GM19468 (cell line): ENCODE results near the gene ATAD2B.
"Not testable (repeated sequence)": the region's sequence is repeated elsewhere in the genome, so short reads cannot be mapped to it uniquely, and the experiment has no call there.

Source experiments
- ATAC-seq: cut with Tn5 transposase; IDR thresholded peaks from one replicate; pipeline ENCODE4 v1.9.1; 2021; ENCODE audit warnings: mild to moderate bottlenecking, moderate library complexity, moderate number of reproducible peaks; ENCODE audit not compliant: unreplicated experiment; ENCODE audit errors: extremely low read depth

Gene ATAD2B

DNA sequence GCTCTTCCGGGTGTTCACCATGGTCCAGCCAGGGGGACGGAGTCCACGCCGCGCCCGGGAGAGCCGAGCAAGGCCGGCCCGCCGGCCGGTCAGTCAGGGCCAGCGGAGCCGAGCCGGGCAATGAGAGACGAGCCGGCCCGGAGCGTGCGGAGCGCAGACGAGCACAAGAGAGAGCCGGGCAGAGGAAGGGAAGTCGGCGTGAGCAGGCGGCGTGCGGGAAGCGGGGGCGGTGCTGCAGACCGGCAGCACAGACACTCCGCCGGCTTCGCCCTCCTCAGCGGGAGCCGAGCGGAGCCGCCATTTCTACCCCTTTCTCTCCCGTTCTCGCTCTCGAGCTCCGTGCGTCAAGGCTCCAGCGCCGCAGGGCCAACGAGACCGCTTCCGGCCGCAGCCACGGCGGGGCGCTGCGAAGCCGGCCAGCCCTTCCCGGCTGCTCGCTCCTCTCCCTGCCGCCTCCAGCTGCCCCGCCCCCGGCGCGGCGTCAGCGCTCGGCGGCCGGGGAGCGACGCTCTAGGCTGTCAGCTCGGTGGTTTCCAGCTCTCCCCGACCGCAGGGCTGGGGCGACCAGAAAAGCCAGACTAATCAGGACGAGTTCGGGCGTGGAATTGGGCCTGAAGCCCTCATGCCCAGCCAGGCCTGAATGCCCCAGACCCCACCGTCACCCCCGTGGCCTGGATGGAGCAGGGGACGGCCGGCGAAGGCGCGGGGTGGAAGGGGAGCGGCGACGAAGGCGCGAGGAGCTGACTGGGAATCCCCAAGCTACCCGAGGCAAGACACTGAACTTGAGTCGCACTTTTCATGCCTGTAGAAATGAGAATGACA lies at the start of gene ATAD2B:
ATAD2B (minus strand) TSS at position 374 of the 822 bp plus-strand sequence; CDS start at position 21, 353 bp downstream.
- peak; percentile 80 for ATAC-seq

DNA sequence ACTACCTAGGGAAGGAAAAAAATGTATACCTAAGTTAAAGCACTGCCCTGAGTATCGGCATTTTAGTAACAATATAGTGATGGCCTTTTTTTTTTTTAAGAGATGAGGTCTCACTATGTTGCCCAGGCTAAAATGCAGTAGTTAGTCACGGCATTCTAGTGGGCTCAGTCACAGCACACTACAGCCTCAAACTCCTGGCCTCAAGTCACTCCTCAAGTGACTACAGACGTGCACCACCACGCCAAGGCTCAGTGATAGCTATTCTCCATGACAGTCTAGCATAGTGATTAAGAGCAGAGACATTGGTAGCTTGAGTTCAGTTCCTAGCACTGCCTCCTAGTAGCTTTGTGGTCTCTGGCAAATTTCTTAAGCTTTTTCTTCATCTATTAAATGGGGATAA lies 40.9 kb upstream of the ATAD2B start:
- no peak for ATAC-seq

DNA sequence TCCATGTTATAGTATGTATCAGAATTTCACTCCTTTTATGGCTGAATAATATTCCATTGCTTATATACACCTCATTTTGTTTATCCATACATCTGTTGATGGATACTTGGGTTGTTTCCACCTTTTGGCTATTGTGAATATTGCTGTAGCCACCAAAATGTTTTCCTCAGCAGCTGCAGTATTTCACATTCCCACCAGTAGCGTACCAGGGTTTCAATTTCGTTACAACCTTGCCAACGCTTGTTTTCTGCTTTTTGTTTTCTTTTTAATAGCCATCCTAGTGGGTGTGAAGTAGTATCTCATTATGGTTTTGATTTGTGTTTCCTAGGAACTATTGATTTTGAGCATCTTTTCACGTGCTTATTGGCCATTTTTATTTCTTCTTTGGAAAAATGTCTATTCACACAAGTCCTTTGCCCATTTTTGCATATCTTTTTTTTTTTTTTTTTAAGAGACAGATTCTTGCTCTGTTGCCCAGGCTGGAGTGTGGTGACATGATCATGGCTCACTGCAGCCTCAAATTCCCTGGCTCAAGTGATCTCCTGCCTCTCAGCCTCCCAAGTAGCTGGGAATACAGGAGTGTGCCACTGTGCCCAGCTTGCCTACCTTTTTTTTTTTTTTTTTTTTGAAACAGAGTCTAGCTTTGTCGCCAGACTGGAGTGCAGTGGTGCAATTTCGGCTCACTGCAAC lies 27.5 kb upstream of the ATAD2B start:
- no peak for ATAC-seq

DNA sequence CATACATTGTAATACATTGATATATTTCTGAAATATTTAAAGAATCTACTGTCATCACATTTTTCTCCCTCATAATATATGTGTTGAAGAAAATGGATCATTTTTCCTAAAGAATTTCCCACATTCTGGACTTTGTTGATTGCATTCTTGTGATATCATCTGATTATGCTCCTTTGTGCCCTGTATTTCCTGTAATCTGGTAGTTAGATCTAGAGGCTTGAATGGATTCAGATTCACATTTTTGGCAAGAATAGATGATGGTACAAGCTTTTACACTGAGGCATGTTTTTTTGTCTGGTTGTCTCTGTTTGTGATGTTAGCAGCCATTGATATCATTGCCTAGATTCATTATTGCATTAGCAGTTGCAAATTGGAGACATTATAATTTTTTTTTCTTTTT lies 26.7 kb upstream of the ATAD2B start:
- ATAC-seq = no peak

DNA sequence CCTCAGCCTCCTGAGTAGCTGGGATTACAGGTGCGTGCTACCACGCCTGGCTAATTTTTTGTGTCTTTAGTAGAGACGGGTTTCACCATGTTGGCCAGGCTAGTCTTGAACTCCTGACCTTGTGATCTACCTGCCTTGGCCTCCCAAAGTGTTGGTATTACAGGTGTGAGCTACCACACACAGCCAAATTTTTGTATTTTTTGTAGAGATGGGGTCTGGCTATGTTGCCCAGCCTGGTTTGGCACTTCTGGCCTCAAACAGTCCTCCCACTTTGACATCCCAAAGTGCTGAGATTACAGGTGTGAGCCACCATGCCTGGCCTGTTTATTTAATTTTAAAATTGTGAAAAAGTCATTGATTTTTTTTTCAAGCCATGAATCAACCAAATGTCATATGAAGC lies 25.6 kb upstream of the ATAD2B start:
- not testable (repeated sequence) for ATAC-seq

DNA sequence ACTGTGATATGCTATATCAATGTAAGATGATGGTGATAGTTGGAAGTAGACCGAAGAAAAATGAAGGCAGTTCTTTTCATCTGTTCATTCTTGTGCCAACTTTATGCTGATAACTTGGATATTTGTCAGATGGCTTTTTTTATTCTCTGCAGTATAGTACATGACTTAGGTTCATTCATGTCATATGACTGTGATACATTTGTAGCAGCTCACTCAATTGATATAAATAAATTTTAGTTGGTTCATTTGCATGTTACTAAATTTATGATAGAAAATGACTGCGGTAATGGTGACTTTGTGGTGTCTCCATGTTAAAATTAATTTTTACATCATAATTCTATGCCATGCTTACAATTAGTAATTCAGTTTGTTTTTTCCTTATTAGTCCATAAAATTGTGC lies 20.4 kb upstream of the ATAD2B start:
- ATAC-seq = no peak

DNA sequence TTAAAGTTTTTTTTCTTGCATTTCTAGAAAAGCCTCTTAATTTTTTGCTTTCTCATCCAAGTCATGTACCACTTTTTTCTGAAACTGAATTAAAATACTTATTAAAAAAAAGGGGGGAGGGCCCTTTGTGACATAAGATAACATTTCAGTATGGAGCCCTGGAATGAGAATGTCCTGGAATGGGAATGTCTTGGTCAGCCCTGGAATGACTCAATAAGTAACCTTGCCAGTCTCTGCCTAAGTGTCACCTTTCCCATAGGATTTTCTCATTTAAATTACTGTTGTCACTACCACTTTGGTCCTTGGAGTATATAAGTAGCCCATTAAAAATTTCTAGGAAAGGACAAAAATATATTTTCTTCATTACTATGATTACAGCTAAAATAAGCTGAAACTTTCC lies 18.1 kb upstream of the ATAD2B start:
- no peak for ATAC-seq

DNA sequence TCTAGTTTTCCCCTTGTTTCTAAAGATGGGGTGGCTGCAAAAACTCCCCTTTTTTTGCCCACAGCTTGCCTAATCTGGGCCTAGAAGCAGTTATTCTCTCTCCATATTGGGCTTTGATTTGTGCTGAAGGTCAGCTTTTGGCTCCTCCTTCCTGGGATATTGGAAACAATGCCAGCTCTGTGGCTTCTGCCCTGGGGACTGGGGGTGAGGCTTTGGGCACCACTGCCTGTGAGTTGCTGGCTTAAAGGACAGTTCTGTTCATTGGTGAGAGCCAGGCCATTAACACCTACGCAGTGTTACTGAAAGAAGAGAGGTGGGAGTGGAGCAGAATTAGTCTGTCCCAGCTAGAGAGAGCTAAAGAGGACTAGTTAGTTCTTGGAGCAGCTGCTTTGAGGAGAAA lies 17.6 kb upstream of the ATAD2B start:
- no peak for ATAC-seq

DNA sequence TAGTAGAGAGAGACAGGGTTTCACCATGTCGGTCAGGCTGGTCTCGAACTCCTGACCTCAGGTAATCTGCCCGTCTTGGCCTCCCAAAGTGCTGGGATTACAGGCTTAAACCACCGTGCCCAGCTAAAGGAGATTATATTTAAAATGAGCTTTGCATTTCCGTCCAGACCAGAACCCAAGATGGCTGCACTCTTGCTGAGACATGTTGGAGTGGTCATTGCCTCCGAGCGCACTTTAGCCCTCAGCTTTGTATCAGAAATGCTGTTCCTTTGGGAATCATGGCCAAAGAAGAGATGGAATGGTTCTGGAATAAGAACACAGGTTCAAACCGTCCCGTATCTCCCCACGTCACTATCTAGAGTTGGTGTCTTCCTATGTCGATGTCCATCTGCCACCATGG lies 16.7 kb upstream of the ATAD2B start:
- ATAC-seq = no peak

DNA sequence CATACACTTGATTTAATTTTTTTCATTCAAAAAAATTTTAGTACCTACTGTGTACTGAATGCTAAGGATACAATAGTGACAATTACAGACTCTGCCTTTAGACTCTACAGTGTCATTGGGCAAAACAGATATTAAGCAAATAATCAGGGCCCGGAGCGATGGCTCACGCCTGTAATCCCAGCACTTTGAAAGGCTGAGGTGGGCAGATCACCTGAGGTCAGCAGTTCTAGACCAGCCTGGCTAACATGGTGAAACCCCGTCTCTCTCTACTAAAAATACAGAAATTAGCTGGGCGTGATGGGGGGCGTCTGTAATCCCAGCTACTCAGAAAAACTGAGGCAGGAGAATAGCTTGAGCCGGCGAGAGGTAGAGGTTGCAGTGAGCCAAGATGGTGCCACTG lies 14.7 kb upstream of the ATAD2B start:
- ATAC-seq = no peak

DNA sequence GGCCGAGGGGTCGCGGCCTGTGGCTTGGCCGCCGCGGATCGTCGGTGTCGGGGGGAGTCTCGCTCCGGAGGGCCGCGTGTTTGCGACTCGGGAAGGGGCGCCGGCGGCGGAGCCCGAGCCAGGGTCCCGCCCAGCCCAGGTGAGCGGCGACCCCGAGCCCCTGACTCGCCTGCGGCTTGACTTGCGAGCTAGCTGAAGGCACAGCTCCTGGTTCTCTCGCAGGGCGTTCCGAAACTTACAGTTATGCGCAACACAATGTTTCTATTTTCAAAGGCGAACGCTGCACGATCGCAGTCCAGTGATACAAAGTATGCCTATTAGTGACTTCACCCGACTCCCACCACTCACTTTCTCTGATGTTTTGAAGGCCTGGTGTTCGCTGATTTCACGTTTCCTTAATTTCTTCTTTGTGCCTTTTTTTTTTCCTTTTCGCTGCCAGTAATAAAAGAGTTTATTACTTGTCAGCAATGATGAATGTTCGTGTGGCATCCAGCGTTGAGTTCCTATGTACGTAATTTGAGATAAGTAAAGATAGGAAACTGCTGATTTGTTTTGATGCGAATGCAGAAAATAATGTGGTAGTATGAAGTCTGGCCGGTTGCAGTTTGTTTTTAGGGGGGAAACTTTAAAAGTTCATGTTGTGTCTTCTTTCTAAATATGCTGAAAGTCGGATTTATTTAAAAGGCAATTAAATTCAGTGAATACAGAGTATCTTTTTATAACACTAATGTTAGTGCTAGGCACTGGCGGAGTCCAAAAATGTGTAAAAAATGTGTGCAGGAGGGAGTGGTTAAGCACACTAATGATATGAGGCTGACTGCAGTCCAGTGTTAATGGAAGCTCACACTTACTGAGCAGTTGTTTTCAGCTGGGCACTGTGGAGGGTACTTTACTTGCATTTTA lies 14.0 kb upstream of the ATAD2B start:
- ATAC-seq = peak; percentile 84

DNA sequence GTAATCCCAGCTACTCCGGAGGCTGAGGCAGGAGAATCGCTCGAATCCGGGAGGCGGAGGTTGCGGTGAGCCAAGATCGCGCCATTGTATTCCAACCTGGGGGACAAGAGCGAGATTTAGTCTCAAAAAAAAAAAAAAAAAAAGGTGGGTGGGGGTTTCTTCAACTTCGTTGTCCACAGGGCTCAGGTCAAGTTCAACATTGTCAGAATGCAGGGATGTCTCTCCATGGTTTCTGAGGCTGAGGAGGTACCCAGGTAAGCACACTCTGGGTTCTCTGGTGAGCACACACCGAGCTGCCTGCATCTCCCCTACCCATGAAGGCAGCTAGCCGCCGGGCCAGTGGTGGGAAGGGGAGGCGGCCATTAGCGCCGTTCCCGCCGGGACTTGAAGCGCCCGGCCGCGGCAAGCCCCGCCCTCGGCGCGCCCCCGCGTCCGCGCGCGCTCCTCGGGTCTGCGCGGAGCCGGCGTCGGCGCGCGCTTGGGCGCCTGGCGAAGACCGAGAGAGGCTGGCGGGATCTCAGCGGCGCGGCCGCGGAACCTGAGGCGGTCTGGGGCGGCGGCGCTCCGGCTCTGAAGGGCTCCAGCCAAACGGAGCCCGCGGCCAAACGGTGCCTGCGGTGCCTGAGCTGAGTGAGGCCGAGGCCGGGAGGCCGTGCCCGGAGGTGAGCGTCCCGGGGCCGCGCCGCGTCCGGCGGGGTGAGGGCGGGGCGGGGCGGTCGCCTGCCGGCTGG lies 13.2 kb upstream of the ATAD2B start, which contains the start of gene UBXN2A:
UBXN2A (plus strand) TSS at position 477 of the 731 bp plus-strand sequence. CDS start 17,852 bp downstream, outside the sequence.
- ATAC-seq = peak; percentile 43

DNA sequence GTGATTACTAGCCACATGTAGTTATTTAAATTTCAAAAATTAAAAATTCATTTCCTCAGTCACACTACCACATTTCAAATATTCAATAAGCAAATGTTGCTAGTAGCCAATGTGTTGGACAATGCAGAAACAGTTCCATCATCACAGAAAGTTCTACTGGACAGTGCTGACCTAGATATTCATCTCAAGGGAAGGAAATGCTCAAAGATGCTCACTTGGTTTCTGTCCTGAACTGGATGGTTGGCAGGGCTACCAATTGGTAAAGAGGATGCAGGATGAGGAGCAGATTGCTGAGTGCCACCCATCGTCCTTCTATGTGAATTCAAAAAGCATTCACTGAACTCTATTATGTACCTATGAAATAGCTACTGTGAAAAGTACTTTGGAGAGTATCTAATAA lies 7.3 kb upstream of the ATAD2B start:
- ATAC-seq = no peak

DNA sequence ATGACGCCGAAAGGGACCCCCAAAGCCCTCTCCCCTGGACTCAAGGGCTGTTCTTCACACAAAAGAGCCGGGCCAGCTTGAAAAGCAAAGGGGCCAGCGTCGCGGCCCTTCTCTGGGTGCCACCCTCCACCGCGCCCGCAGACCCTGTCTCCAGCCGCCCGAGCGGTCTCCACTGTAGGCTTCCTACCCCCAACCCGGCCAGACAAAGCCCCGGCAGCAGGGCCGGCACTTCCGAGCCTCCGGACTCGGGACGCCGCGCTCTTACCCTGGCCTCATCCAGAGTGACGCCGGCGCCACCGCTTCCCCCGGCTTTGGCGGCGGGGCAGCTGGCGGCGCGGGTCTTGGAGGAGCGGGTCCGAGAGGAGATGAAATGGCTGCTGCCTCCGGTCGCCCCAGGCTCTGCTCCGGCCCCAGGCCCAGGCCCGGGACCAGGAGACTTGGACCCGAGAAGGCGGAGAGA lies 603 bp downstream of the ATAD2B start:
- ATAC-seq = peak; percentile 3

DNA sequence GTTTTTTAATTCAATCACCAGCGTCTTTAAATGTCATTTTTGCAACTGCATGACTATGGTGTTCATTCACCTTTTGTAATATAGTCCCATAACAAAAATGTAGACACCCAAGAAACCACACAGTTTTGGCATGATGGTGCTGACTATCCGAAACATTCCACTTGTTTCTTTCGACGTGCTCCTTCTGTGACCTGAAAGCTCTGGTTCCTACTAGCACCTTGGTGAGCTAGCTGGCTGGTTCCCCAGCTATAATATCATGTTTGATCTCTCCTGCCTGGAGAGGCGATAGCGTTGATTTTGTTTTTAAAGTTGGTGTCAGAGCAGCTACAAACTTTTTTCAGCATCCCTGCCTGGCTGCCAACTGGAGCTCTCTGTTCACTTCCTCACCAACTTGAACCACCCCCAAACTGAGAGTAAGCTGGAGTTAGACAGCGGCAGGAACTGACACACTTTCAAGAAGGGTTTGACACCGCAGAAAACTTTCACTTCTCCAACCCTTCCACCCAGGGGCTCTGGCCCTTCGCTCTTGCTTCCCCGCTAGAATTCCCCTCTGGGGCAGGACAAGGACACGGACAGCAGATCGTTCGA lies 1.1 kb downstream of the ATAD2B start:
- no peak for ATAC-seq

DNA sequence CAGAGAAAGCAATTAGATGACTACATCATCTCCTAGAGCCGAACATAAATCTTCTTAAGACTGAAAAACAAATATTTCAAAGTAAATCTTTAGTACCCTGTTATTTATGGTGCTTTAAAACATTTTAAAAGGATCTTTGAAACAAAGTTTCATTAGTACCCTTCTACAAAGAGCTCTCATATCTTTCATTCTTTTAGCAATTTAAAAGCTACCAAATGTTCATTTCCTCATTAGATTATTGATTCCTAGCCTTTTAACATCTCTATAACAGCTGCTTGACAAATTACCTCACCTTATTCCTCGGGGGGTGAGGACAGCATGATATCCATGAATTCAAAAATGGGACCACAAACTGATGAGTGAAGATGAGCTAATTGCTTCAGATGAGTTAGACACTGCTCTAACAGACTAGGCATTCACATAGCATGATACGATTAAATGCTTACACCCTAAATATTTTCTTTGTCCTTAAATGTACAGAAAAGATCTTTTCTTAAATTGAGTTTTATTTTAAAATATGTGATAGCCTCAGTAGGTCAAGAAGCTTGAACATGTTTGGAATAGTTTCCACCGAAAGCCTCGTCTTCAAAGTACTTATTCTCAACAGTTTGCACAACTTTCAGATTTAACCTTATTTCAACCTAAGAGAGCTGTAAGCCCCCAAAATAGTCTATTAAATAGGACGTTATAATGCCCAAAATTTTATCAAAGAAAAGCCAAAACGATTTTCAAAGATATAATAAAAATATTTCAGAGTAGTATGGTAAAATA lies 2.1 kb downstream of the ATAD2B start:
- no peak for ATAC-seq

DNA sequence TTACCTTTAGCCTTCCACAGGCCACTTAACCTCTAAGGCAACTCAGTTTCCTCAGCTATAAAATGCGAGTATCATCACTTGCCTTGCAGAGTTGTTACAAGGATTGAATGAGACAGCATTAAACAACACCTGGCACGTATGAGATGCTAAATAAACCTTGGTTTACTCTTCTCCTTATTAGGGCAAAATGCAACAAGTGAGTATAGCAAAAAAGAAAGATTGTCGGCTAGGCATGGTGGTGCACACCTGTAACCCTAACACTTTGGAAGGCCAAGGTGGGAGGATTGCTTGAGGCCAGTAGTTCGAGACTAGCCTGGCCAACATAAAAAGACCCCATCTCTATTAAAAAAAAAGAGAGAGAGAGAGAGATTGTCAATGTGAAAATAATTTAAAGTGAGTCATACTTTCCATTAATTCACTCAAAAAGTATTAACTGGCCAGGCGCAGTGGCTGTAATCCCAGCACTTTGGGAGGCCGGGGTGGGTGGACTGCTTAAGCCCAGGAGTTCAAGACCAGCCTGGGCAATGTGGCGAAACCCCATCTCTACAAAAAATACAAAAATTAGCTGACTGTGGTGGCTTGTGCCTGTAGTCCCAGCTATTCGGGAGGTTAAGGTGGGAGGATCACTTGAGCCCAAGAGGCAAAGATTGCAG lies 8.0 kb downstream of the ATAD2B start:
- no peak for ATAC-seq

DNA sequence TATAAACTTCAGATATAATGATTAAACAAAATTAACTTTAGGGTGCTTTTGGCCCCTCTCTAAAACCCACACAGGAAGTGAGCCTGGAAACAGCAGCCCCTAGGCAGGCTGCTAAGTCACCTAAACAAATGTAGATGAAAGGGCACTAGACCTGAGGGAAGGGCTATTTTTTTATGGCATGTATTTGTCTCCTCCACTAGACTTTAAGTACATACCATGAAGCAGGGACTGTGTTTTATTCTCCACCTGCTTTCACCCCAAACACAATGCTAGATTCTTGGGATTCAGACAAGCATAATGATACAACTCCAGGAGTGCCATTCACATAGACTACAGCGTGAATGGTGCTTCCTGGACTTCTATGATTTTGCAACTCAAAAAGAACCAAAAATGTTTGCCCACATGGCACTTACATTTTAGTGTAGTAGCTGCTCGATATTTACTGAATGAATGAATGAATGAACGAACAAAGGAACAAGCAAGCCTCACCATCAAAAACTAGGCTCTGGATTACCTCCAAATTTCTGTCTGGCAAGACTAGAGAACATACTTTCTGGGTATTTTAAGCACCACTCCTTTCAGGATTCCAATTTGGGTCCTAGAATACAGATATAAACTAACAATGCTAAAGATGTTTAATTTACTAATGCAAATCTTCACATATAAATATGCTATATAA lies 10.1 kb downstream of the ATAD2B start:
- no peak for ATAC-seq
